HG03135 (cell line): ENCODE measurements around the gene PRDM5.

Experiments used
- ATAC-seq: cut with Tn5 transposase; IDR thresholded peaks from one replicate; pipeline ENCODE4 v1.9.1; 2021; ENCODE audit warnings: mild to moderate bottlenecking, moderate library complexity; ENCODE audit not compliant: unreplicated experiment

Gene PRDM5

GRCh38 chr4:120915336-120915735 lies 7.2 kb downstream of the PRDM5 start:
- no peak for ATAC-seq

DNA sequence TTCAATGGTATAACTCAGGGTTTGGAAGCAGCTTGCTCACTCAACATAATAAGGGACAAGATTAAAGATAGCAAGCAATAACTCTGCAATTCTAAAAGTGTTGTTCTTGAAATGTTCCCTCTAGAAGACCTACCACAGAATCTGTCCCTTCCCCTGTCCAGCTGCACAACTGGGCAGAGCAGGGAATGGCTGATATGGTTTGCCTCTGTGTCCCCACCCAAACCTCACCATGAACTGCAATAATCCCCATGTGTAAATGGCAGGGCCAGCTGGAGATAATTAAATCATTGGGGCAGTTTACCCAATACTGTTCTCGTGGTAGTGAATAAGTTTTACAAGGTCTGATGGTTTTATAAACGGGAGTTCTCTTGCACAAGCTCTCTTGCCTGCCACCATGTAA lies 19.1 kb downstream of the PRDM5 start:
- no peak for ATAC-seq

- ATAC-seq, result no peak
These were observed 19.6 kb downstream of the PRDM5 start for GRCh38 chr4:120902925-120903324.

DNA sequence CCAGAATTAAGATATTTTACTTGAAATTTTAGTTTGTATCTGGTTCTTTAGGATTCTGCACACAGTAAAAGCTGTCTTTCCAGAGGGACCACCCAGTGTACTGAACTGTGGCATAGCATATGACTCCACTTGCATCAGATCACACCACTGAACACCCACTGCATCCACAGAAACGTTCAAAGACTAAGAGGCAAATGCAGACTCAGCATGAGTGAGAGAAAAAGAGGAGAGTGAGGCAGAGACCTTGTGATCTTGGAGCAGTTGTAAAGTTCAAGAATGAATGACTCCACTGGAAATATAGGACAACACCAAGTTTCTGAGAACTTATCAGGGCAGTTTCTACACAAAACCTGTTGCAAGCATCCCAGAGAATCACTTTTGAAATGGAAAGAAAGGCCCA lies 20.8 kb downstream of the PRDM5 start:
- ATAC-seq, result no peak

- no peak for ATAC-seq
These were observed 24.4 kb downstream of the PRDM5 start for GRCh38 chr4:120897981-120898719.

DNA sequence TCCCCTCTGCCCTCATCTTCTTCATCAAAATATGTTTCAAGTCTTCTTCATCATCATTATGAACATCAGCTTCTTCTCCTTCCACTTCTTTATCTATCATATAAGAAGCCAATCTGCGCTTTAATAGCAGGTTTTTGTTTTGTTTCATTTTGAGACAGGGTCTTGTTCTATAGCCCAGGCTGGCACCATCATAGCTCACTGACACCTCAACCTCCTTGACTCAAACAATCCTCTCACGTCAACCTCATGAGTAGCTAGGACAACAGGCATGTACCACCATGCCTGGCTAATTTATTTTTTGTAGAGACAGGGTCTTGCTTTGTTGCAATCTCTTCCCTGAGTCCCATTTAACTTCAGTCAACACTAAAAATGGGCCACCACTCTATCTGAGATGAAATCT lies 27.0 kb downstream of the PRDM5 start:
- no peak for ATAC-seq

- ATAC-seq, result no peak
These were observed 29.2 kb downstream of the PRDM5 start for GRCh38 chr4:120893314-120893713.

- ATAC-seq, result no peak
These were observed 36.3 kb downstream of the PRDM5 start for GRCh38 chr4:120886191-120886590.

- ATAC-seq, result no peak
These were observed 40.7 kb downstream of the PRDM5 start for GRCh38 chr4:120881846-120882245.

DNA sequence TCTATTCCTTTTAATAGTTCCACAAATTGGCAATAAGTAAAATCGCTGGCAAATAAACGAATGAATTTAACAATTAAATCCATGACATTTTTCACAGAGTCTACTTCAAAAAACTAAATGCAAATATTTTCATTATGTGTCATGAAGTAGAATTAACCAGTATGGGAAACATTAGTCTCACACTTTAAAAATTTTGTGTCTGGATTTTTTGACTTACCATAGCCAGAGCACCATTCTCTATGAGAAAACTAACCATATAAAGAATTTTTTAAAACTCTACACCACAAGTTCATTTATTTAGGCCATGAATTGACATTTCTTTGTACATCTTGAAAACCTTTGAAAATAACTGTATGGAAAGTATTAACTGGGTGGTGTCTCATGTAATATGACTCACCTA lies 41.2 kb downstream of the PRDM5 start:
- ATAC-seq, result no peak

DNA sequence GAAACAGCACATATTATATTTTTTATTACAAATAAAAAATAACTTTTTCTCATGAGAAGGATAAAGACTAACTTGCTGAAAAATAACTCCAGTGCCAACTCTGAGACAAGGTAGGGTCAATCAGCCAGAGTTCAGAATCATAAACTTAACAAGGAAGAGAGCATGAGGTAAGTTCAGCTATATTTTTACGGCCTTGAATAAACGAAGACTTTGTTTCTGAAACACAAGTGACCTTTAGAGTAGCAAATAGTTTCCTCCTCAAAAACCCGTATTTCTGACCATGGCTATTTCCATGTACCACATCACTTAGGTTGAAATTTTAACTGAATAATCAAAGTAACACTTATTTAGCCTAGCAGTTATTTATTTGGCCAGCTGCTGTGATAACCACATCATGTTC lies 45.5 kb downstream of the PRDM5 start:
- no peak for ATAC-seq

DNA sequence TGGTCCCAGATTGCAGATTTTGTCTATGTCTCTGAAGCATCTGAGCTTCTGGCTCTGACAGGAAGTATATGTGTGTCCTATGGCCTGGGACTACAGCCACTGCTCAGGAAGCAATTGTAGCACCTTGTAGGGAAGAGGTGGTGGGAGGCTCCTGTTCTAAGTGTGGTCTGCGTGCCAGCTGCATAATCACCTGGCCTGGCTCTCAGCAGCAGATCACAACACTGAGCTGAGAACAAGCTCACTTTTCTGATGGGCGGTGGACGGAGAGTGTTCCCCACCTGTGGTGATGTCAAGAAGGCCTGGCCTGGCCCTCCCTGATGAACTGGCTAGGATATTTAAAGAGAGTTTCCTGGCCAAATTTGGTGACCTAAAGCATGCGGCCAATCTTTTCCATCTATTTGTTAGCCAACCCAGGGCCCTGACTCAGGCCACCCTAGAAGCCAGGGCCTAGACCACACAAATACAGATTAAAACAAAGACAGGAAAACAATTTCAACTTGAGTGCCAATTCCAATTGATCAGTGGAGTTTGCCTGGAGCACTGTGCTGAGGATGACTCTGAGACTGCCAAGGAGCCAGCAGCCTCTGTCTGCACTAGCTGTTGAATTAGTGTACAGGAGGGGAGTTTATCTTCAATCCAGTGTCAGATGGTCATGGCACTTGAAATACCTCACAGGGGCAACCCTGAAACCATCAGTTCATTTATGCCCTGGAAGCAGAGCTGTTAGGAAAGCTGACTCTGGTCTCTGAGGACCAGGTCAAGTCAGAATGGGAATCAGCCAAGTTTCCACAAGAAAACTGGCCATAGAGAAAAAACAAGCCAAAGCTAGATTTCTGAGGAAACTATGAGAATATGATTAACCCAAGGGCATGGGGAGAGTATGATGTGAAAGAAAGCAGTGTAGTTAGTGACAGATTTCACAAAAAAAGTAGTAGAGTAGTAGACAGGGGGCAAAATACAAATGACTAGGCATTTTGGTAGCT lies 47.4 kb downstream of the PRDM5 start:
- no peak for ATAC-seq

- no peak for ATAC-seq
These were observed 49.0 kb downstream of the PRDM5 start for GRCh38 chr4:120873554-120873953.

DNA sequence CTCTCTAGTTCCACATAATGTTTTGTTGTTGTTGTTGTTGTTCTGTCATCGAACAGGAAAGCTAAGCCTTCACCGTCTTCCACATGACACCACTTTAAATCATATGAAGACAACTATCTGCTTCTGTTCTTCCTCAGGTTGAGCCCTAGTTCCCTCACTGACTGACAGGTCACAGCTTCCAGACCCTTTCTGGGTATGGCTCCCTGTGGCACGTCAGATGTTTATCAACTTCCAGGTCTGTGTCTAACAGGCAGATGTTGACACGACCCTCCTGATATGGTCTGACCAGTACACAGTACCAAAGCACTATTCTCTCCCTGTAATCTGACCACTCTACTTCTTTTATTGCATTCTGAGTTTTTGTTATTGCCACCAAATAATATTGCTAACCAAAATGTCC lies 51.4 kb downstream of the PRDM5 start:
- ATAC-seq, result no peak

DNA sequence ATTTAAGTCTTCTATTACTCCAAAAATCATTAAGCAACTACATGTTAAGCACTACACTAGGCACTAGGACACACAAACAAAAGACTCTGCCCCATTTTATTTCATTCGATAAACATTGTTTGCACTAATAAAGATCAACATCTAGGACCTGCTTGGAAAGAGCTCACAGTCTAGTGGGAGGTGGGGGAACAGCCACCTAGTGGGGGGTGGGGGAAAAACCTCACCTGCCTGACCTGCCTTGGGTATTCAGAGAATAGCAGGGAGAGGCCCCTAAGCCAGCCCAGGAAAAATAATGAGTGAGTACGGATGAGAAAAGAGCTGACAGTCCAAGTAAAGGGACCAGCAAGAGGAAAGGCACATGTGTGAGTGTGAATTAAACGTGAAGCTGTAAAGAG lies 52.2 kb downstream of the PRDM5 start:
- no peak for ATAC-seq

- no peak for ATAC-seq
These were observed 52.8 kb downstream of the PRDM5 start for GRCh38 chr4:120869613-120870278.

- no peak for ATAC-seq
These were observed 55.0 kb downstream of the PRDM5 start for GRCh38 chr4:120867506-120867905.

- no peak for ATAC-seq
These were observed 56.5 kb downstream of the PRDM5 start for GRCh38 chr4:120865985-120866384.

DNA sequence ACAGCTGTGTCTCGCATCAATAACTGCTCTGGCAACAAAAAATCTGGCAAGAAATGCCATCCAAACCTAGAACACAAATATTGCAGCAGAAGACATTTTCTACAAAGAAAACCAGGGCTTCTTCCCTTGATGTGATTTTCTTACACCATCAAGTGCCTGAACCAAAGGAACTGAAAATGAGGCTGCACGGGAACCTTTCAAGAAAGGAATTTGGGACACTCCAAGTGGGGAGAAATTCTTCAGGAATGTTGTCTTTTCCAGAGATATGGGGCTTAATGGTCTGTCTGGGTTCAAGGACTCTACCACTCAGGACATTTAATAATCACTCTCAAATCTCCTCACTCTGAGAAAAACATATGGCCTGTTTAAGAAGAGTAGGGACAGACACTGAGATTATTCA lies 57.6 kb downstream of the PRDM5 start:
- ATAC-seq, result no peak

DNA sequence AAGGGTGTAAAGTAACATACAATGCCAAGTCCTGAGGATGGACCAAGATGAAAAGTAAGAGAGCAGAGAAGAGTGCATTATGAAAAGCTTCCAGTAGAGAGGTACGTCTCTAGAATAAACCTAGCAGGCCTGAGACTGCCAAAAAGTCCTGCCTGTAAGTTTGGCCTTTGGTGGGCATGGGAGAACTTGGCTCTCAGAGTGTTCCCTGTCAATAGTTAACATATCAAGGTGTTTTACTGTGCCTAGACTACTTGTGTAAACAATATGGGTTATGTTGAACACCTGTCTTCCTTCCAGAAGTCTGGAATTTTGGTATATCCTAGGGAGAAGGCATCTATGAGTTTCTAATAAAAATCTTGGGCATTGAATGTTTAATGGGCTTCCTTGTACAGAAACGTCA lies 60.1 kb downstream of the PRDM5 start:
- ATAC-seq, result no peak

DNA sequence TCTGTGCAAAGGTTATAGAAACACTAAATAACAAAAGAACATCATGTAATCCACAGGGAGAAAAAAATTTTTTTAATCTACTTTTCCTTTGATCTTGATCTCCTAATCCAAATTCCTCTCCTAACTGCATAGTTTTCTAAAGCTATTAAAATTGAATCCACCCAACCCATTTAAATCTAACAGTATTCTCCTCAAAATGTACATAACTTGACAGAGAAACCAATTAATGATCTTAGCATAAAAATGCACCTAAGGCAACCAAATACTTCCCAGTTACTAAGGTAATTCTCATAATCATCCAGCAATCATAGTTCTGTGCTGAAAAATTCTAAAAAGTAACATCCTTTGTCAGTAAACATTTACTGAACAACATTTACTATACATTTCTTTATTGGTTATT lies 60.7 kb downstream of the PRDM5 start:
- ATAC-seq, result no peak

DNA sequence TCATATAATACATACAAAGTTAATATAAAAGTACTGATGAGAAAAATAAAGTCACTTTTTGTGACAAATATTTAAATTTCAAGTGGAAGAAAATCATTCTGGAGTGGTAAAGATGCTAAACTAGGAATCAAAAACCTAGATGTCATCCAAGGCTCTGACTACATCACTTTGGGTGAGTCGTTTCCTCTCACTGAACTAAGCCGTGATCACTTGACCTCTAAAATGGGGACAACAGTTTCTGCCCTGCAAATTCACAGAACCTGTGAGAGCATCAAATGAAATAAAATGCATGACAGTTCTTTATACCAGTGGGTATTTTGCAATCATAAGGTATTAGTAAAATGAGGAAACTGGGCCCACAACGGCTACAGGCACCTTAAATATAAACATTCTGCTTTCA lies 63.8 kb downstream of the PRDM5 start:
- ATAC-seq, result no peak
